OCI-LY1 (cell line): Measurements from ENCODE around the gene GNG7.

Experiments
- EZH2 ChIP-seq: fragments of 200-600 bp; sonication (generic), shearing (Covaris generic); IDR thresholded peaks from 2 replicates; pipeline ENCODE4 v1.8.0; 2017; ENCODE audit warnings: borderline replicate concordance, mixed run types, mild to moderate bottlenecking, antibody characterized with exemption, low read length, moderate library complexity, mixed read lengths
- TF ChIP-seq, protein P1 (sequence below): fragments of 200-600 bp; sonication (generic), shearing (Covaris generic); IDR thresholded peaks from 2 replicates; pipeline ENCODE4 v1.5.1; 2017; ENCODE audit warnings: mild to moderate bottlenecking, antibody characterized with exemption, low read length, moderate library complexity, mixed read lengths

- TF ChIP-seq, protein P1, sequence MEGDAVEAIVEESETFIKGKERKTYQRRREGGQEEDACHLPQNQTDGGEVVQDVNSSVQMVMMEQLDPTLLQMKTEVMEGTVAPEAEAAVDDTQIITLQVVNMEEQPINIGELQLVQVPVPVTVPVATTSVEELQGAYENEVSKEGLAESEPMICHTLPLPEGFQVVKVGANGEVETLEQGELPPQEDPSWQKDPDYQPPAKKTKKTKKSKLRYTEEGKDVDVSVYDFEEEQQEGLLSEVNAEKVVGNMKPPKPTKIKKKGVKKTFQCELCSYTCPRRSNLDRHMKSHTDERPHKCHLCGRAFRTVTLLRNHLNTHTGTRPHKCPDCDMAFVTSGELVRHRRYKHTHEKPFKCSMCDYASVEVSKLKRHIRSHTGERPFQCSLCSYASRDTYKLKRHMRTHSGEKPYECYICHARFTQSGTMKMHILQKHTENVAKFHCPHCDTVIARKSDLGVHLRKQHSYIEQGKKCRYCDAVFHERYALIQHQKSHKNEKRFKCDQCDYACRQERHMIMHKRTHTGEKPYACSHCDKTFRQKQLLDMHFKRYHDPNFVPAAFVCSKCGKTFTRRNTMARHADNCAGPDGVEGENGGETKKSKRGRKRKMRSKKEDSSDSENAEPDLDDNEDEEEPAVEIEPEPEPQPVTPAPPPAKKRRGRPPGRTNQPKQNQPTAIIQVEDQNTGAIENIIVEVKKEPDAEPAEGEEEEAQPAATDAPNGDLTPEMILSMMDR: no peak
- no peak for TF ChIP-seq EZH2
Measured at GRCh38 chr19:2638417-2638940, 64.0 kb downstream of the GNG7 start.
